IMR-90 (cell line): ENCODE results near the gene ZNF641. TPM values are rescaled to one million over a fixed set of nuclear protein-coding genes. Genes with fewer than 3 reads are reported as not detected.
A peak's percentile ranks its signal among the peaks of the same experiment; 100 is the strongest.

Experiments used
- ATAC-seq: fragments of 200-7000 bp; cut with Tn5 transposase; 2 replicates; pipeline ENCODE4 v1.9.1; 2020; ENCODE audit warnings: low read depth, mild to moderate bottlenecking, moderate library complexity
- BruUV-seq: library from RNA; stranded (reverse); fragments of 400-500 nt; replicated peaks from 2 replicates; lab custom pipeline; 2021; lab: Mats Ljungman, UMichigan
- CTCF ChIA-PET: fragments of 300-600 bp; formaldehyde crosslinking; extraction: SDS; loops from one replicate; lab custom pipeline; 2021; ENCODE audit warnings: antibody characterized with exemption; lab: Yijun Ruan, JAX
- POLR2A ChIA-PET: fragments of 300-600 bp; sonication (Branson Sonifier 250); formaldehyde crosslinking; loops from one replicate; lab custom pipeline; 2022; ENCODE audit warnings: antibody characterized with exemption; ENCODE audit not compliant: unreplicated experiment; lab: Charles Lee
- DNase-seq: peaks from one replicate; pipeline ENCODE4 v3.0.0; 2013
- H2AFZ ChIP-seq: replicated peaks from 2 replicates; pipeline ENCODE3; 2013; ENCODE audit warnings: low read length, mild to moderate bottlenecking; ENCODE audit not compliant: poor library complexity
- H2AK5ac ChIP-seq: 2 replicates; pipeline ENCODE4 v1.6.1; 2013; ENCODE audit warnings: low read depth, low read length, inconsistent platforms
- H2AK9ac ChIP-seq: replicated peaks from 2 replicates; pipeline ENCODE3; 2013; ENCODE audit warnings: mild to moderate bottlenecking, low read depth, low read length, moderate library complexity; ENCODE audit not compliant: poor library complexity
- H2BK120ac ChIP-seq: 2 replicates; pipeline ENCODE4 v1.6.1; 2013; ENCODE audit warnings: low read depth, low read length, inconsistent platforms
- H2BK15ac ChIP-seq: 3 replicates; pipeline ENCODE4 v1.6.1; 2013; ENCODE audit warnings: low read depth, low read length, inconsistent platforms
- H2BK20ac ChIP-seq: 2 replicates; pipeline ENCODE4 v1.6.1; 2013; ENCODE audit warnings: low read depth, mild to moderate bottlenecking, inconsistent platforms, low read length, moderate library complexity
- H2BK5ac ChIP-seq: 2 replicates; pipeline ENCODE4 v1.6.1; 2013; ENCODE audit warnings: mild to moderate bottlenecking, low read depth, low read length, inconsistent platforms; ENCODE audit not compliant: poor library complexity, severe bottlenecking
- H3K14ac ChIP-seq: replicated peaks from 2 replicates; pipeline ENCODE4 v1.6.1; 2013; ENCODE audit warnings: low read depth, low read length, inconsistent platforms
- H3K18ac ChIP-seq: 2 replicates; pipeline ENCODE4 v1.6.1; 2013; ENCODE audit warnings: low read depth, low read length, control low read depth
- H3K23ac ChIP-seq: 2 replicates; pipeline ENCODE4 v1.6.1; 2013; ENCODE audit warnings: low read depth, low read length, inconsistent platforms
- H3K27ac ChIP-seq: 2 replicates; pipeline ENCODE4 v1.5.1; 2013; ENCODE audit warnings: mild to moderate bottlenecking, control low read depth, low read length; ENCODE audit not compliant: insufficient read depth
- H3K27me3 ChIP-seq: 2 replicates; pipeline ENCODE4 v1.6.1; 2013; ENCODE audit warnings: low read length; ENCODE audit not compliant: control insufficient read depth, insufficient read depth
- H3K36me3 ChIP-seq: 2 replicates; pipeline ENCODE4 v1.6.1; 2013; ENCODE audit warnings: low read length, mixed read lengths; ENCODE audit not compliant: control insufficient read depth, insufficient read depth
- H3K4ac ChIP-seq: 2 replicates; pipeline ENCODE4 v1.6.1; 2013; ENCODE audit warnings: low read depth, low read length, inconsistent platforms
- H3K4me1 ChIP-seq: 2 replicates; pipeline ENCODE4 v1.6.1; 2013; ENCODE audit warnings: low read length, mixed read lengths; ENCODE audit not compliant: control insufficient read depth, insufficient read depth
- H3K4me2 ChIP-seq: 2 replicates; pipeline ENCODE4 v1.6.1; 2013; ENCODE audit warnings: low read depth, mild to moderate bottlenecking, control low read depth, low read length, moderate library complexity
- H3K4me3 ChIP-seq: 2 replicates; pipeline ENCODE4 v1.5.1; 2013; ENCODE audit warnings: low read depth, mild to moderate bottlenecking, control low read depth, low read length, moderate library complexity; ENCODE audit not compliant: insufficient read depth
- H3K56ac ChIP-seq: 2 replicates; pipeline ENCODE4 v1.6.1; 2013; ENCODE audit warnings: low read length, inconsistent platforms; ENCODE audit not compliant: insufficient read depth; ENCODE audit errors: extremely low read depth
- H3K79me1 ChIP-seq, 2 experiments: 2 replicates each; pipeline ENCODE4 v1.6.1; 2013; ENCODE audit warnings: low read length in 2 of 2, inconsistent platforms in 1 of 2, low read depth in 1 of 2
- H3K9ac ChIP-seq: 2 replicates; pipeline ENCODE4 v1.6.1; 2013; ENCODE audit warnings: low read depth, low read length, control low read depth
- H3K9me1 ChIP-seq: 2 replicates; pipeline ENCODE4 v1.6.1; 2013; ENCODE audit warnings: low read length, inconsistent platforms; ENCODE audit not compliant: insufficient read depth
- H3K9me3 ChIP-seq: 2 replicates; pipeline ENCODE4 v1.6.1; 2013; ENCODE audit warnings: low read length; ENCODE audit not compliant: control insufficient read depth, insufficient read depth
- H4K20me1 ChIP-seq: 2 replicates; pipeline ENCODE4 v1.6.1; 2013; ENCODE audit warnings: low read length, inconsistent platforms; ENCODE audit not compliant: insufficient read depth
- H4K5ac ChIP-seq: 2 replicates; pipeline ENCODE4 v1.6.1; 2013; ENCODE audit warnings: mild to moderate bottlenecking, low read depth, low read length, control low read depth
- H4K8ac ChIP-seq, 2 experiments: 2 replicates each; pipeline ENCODE4 v1.6.1; 2013; ENCODE audit warnings: low read depth in 2 of 2, low read length in 2 of 2, control low read depth in 1 of 2, inconsistent platforms in 1 of 2
- H4K91ac ChIP-seq: 2 replicates; pipeline ENCODE4 v1.6.1; 2013; ENCODE audit warnings: low read depth, low read length, inconsistent platforms; ENCODE audit not compliant: insufficient read depth
- MAFK ChIP-seq: IDR thresholded peaks from 2 replicates; pipeline ENCODE4 v1.6.1; 2012; ENCODE audit warnings: low read depth, low read length, improper control_type of control experiment
- USF2 ChIP-seq: fragments of 150-350 bp; IDR thresholded peaks from 2 replicates; pipeline ENCODE4 v1.6.1; 2017; ENCODE audit warnings: mild to moderate bottlenecking, antibody characterized with exemption, low read length, low read depth
- WGBS, 2 experiments: methylation state at CpG; one replicate each; pipeline versions ENCODE4 v1.1.5 to v1.1.7; 2013; ENCODE audit warnings: missing lambda C conversion rate in 2 of 2; ENCODE audit not compliant: insufficient read length in 1 of 2; ENCODE audit errors: extremely low coverage in 2 of 2; 5-methylcytosine and 5-hydroxymethylcytosine counted together
- dilution Hi-C: fragments of 300-500 bp; cut with HindIII; formaldehyde crosslinking; loops from one replicate; pipeline ENCODE4 v1.14.3; 2018; ENCODE audit warnings: low sequenced_read_pairs; ENCODE audit not compliant: unreplicated experiment
- in situ Hi-C: fragments of 300-500 bp; cut with MboI; formaldehyde crosslinking; loops from 3 replicates; pipeline ENCODE4 v1.14.3; 2019; ENCODE audit warnings: low sequenced_read_pairs, inconsistent platforms, mixed read lengths
- intact Hi-C: fragments of 100-400 bp; cut with micrococcal nuclease; formaldehyde crosslinking; loops from 2 replicates; pipeline ENCODE4 v1.10.0; 2022
- polyA plus RNA-seq, 3 experiments: library from polyadenylated mRNA; depleted of rRNA; stranded (reverse); fragments of >200 nt; gene quantifications; 2 replicates each; pipeline ENCODE4 v1.2.3, GENCODE V29; 2012; ENCODE audit warnings: low replicate concordance in 1 of 3
- total RNA-seq: library from RNA; depleted of rRNA; stranded (reverse); fragments of >200 nt; gene quantifications from 2 replicates; pipeline ENCODE4 v1.2.3, GENCODE V29; 2012

The ZNF641 gene
- total and polyA plus RNA-seq, 2 of the 4 experiments (the other 2 are of a cell fraction): 2.5 to 5.2 TPM

GRCh38 chr12:48316491-48316890 lies 34.2 kb downstream of the ZNF641 start:
- CTCF ChIA-PET: no interaction called here
- Histone ChIP-seq H3K4ac (no peak overlapping the region), H3K4me3 (no peak overlapping the region), H3K56ac (no peak overlapping the region), H3K36me3 (no peaks in the 10 kb centered on the region), H3K27me3 (no peaks in the 10 kb centered on the region), H3K9me3 (no peaks in the 10 kb centered on the region), H2BK15ac (no peak overlapping the region), H4K91ac (no peak overlapping the region), H2BK120ac (no peak overlapping the region), H2AK9ac (no peak overlapping the region), H4K5ac (no peak overlapping the region), H3K79me1 (no peaks in the 10 kb centered on the region), H3K4me2 (no peak overlapping the region), H4K8ac (no peak overlapping the region), H3K23ac (no peak overlapping the region), H3K18ac (no peak overlapping the region), H3K27ac (no peak overlapping the region), H2BK20ac (no peak overlapping the region), H2AFZ (no peak overlapping the region), H2BK5ac (no peak overlapping the region), H4K20me1 (no peaks in the 10 kb centered on the region), H2AK5ac (no peak overlapping the region), H3K9me1 (no peaks in the 10 kb centered on the region), H3K9ac (no peak overlapping the region), H3K4me1 (no peaks in the 10 kb centered on the region), H3K14ac (no peak overlapping the region)
- BruUV-seq: no TSS peak
- POLR2A ChIA-PET: no interaction called here
- dilution Hi-C loops: no loop called here
- TF ChIP-seq MAFK: peak; percentile 13; the same call in 1 of the 2 replicates
- TF ChIP-seq USF2: no peak
- WGBS, 2 experiments: 42% methylated on average over 2 of the region's 2 CpGs; no CpG with 5 or more reads in 1 of the 2 experiments
- in situ Hi-C loops: no loop called here
- intact Hi-C loops: no loop called here
- ATAC-seq (no peak), DNase-seq (no peak)
